Spinal cord (tissue), 10 donors: ENCODE results near the gene WDR86. TPM values are rescaled to one million over a fixed set of nuclear protein-coding genes. Genes with fewer than 3 reads are reported as not detected.

Experiments used
- DNase-seq, 6 donors: peaks; one replicate each; pipeline versions ENCODE4 v3.0.0 to v3.0.0-alpha.2; 2013 to 2015; ENCODE audit warnings: low spot score in 6 of 6, low read depth in 4 of 6
- H3K27ac ChIP-seq: one replicate; pipeline ENCODE4 v1.5.1; 2013; ENCODE audit warnings: low read depth, low read length, control low read depth
- H3K27me3 ChIP-seq: one replicate; pipeline ENCODE4 v1.6.1; 2013; ENCODE audit warnings: low read length; ENCODE audit not compliant: control insufficient read depth, insufficient read depth
- H3K36me3 ChIP-seq: one replicate; pipeline ENCODE4 v1.6.1; 2013; ENCODE audit warnings: low read length; ENCODE audit not compliant: control insufficient read depth, insufficient read depth
- H3K4me1 ChIP-seq: one replicate; pipeline ENCODE4 v1.6.1; 2013; ENCODE audit warnings: low read length; ENCODE audit not compliant: control insufficient read depth, insufficient read depth
- H3K4me3 ChIP-seq: one replicate; pipeline ENCODE4 v1.5.1; 2013; ENCODE audit warnings: low read depth, low read length, control low read depth
- H3K9me3 ChIP-seq: one replicate; pipeline ENCODE4 v1.6.1; 2013; ENCODE audit warnings: low read length; ENCODE audit not compliant: control insufficient read depth, insufficient read depth
- WGBS: methylation state at CpG from one replicate; pipeline ENCODE4 v1.1.5; 2013; ENCODE audit warnings: missing lambda C conversion rate; ENCODE audit not compliant: insufficient coverage; 5-methylcytosine and 5-hydroxymethylcytosine counted together
- polyA plus RNA-seq, 2 donors: library from polyadenylated mRNA; unstranded; fragments of 120-200 nt; gene quantifications; one replicate each; pipeline ENCODE4 v1.2.1, GENCODE V29; 2013; ENCODE audit not compliant: insufficient read length in 2 of 2
- total RNA-seq, 2 donors: library from RNA; depleted of rRNA in 1 of 2; stranded (reverse); fragments of 120-200 nt in 1 of 2; fragments of >200 nt in 1 of 2; gene quantifications; one replicate each; pipeline versions ENCODE4 v1.2.3 to v1.2.4, GENCODE V29; 2013 to 2014
- donor health status: healthy.

Gene WDR86
- total and polyA plus RNA-seq, 4 donors, result 16.6 to 139 (median 44.4) TPM

GRCh38 chr7:151394076-151395035, 15.5 kb downstream of the WDR86 start:
- WGBS, result 90% methylated on average over 34 of the region's 35 CpGs
- H3K36me3 ChIP-seq, result peaks cover 52% of the 10 kb centered on the region

DNA sequence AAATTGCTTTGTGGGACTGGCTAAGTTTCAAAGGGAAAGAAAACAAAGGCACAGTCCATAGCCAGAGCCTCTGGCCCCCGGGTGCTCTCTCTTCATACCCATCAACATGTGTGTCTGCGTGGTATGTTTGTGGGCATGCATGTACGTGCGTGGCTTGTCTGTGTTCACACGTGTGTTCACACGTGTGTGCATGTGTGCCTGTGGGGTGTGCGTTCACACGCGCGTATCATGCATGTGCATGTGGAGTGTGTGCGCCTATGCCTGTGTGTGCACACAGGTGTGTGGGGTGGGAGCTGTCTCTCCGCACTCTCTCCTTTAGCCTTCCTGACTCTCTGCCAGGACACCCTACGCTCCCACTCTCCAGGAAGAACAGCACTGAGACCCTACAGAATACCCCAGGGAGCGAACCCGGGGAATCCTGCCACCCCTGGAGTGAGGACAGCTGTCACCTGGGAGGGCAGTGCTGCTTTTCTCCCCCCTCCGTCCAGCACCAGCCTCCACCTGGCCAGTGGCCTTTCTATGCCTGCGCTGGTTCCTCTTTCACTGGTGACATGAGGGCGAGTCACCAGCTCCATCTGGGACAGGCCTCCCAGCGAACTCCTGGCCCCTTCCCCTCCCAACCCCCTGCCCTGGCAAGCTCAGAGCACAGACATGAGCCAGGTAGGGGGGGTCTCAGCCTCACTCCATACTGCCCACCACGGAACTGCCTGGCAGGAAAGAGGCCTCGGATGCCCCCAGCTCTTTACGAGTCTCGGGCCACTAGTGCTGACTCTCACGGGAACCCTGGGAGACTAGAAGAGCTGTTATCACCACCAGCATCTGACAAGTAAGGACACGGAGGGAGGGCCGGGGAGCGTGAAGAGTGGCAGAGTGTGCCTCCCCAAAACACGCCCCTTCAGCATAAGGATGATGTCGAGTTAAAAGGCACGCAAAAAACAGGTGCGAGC, 16.5 kb downstream of the WDR86 start:
- no peak for DNase-seq
- Histone ChIP-seq H3K27ac (no peak overlapping the region), H3K9me3 (no peaks in the 10 kb centered on the region), H3K4me3 (no peak overlapping the region), H3K4me1 (no peaks in the 10 kb centered on the region), H3K27me3 (no peaks in the 10 kb centered on the region), H3K36me3 (peaks cover 48% of the 10 kb centered on the region)
- 88% methylated on average over 20 of the region's 31 CpGs for WGBS

More at GRCh38 chr7:151394076-151395035, 15.5 kb downstream of the WDR86 start:
- H3K4me3 ChIP-seq, result no peak overlapping the region
- H3K27me3 ChIP-seq, result no peaks in the 10 kb centered on the region
- no peaks in the 10 kb centered on the region for H3K9me3 ChIP-seq
- no peaks in the 10 kb centered on the region for H3K4me1 ChIP-seq
- no peak overlapping the region for H3K27ac ChIP-seq
- DNase-seq, result no peak

DNA sequence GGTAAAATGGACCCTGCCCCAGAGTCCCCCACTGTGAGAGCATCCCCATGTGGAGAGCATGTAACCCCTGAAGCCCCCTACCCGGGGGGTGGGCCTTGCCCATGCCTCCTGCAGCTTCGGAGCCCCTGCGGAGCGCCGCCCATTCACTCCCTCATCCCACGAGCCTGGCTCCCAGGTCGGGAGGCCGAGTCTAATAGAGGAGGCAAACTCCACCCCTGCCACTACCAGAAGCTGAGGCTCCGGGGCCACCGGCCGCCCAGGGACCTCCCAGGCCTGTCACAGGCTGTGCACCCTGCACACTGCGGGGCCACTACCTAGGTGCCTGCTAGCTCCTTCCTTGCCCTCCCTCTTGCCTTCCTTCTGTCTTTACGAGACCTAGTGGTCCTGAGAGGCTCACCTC, 17.4 kb downstream of the WDR86 start:
- Histone ChIP-seq H3K36me3 (peaks cover 43% of the 10 kb centered on the region), H3K27me3 (no peaks in the 10 kb centered on the region), H3K4me1 (peaks cover 5% of the 10 kb centered on the region), H3K4me3 (no peak overlapping the region), H3K9me3 (no peaks in the 10 kb centered on the region), H3K27ac (no peak overlapping the region)
- WGBS, result 81% methylated on average over 13 of the region's 13 CpGs
- no peak for DNase-seq

DNA sequence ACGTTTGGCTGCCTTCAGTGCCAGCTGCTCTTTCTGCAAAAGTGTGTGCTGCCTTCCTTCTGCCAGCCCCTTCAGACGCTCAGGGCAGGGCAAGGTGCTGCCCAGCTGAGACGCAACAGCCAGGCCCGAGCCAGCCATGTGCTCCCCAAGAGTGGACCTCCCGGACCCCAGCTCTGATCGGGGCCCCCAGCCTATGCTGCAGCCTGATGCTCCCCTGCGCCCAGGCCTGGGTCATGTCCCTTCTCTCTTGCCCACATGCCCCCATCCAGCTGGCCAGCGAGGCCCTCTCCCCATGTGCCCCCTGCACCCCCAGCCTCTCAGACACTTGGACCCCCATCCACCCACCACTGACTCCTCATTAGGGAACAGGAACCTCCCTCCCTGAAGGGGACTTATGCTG, 17.8 kb downstream of the WDR86 start:
- no peaks in the 10 kb centered on the region for H3K27me3 ChIP-seq
- WGBS, result 88% methylated on average over 7 of the region's 8 CpGs
- H3K4me3 ChIP-seq, result no peak overlapping the region
- H3K4me1 ChIP-seq, result peaks cover 9% of the 10 kb centered on the region
- no peak overlapping the region for H3K27ac ChIP-seq
- peaks cover 42% of the 10 kb centered on the region for H3K36me3 ChIP-seq
- H3K9me3 ChIP-seq, result no peaks in the 10 kb centered on the region
- no peak for DNase-seq

DNA sequence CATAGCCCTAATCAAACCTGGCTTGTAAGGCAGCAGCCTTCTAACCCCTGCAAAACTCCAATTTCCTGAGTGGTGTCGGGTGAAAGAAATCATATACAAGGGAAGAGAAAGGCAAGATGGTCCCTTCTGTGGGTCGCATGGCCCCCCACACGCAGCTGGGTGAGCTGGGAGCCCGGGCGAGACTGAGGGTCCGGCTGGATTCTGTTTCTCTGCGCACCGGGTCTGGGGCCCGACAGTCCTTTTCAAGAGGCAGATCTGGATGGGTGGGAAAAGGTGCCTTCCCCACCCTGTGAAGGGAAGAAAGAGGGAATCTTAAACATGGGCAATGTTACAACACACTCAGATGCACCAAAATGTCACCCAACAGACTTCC, 18.5 kb downstream of the WDR86 start:
- no peak overlapping the region for H3K4me3 ChIP-seq
- peaks cover 38% of the 10 kb centered on the region for H3K36me3 ChIP-seq
- peaks cover 11% of the 10 kb centered on the region for H3K4me1 ChIP-seq
- no peaks in the 10 kb centered on the region for H3K9me3 ChIP-seq
- WGBS, result 94% methylated on average over 6 of the region's 9 CpGs
- no peak for DNase-seq
- no peak overlapping the region for H3K27ac ChIP-seq
- H3K27me3 ChIP-seq, result no peaks in the 10 kb centered on the region

DNA sequence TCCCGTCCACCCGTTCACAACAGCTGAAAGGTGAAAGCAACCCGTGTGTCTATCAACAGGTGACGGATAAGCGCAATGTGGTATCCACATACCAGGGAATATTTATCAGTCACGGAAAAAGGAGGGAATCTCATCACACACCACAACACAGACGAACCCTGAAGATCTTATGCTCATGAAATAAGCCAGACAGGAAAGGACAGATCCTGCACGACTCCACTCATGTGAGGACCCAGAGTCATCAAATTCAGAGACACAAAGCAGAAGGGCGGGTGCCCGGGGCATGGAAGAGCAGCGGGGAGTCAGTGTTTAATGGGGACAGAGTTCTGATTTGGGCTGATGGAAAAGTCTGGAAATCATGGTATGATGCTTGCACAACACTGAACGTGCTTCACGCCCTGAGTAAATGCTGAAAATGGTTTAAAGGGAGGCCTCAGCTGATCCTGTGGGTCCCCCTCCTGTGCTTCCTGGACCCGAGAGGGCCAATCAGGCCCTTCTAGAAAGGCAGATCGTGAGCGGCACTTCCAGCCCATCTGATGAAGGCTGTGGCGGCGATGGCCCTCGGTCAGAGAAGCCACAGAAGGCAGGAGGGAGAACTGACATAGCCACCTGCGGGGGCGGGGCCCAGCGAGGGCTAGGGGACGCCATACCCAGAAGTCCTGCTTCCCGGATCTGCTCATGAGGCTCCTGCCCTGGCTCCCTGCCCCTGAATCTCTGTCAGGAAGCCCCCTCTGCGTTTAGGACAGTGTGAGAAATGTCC, 19.1 kb downstream of the WDR86 start:
- WGBS, result 83% methylated on average over 24 of the region's 25 CpGs
- Histone ChIP-seq H3K27me3 (no peaks in the 10 kb centered on the region), H3K27ac (no peak overlapping the region), H3K9me3 (no peaks in the 10 kb centered on the region), H3K36me3 (peaks cover 34% of the 10 kb centered on the region), H3K4me1 (peaks cover 11% of the 10 kb centered on the region), H3K4me3 (no peak overlapping the region)
- DNase-seq, result no peak

GRCh38 chr7:151389768-151390597, 19.9 kb downstream of the WDR86 start:
- WGBS, result 91% methylated on average over 22 of the region's 24 CpGs
- Histone ChIP-seq H3K27me3 (no peaks in the 10 kb centered on the region), H3K4me3 (no peak overlapping the region), H3K4me1 (peaks cover 13% of the 10 kb centered on the region), H3K36me3 (peaks cover 33% of the 10 kb centered on the region), H3K9me3 (no peaks in the 10 kb centered on the region), H3K27ac (no peak overlapping the region)
- DNase-seq, result no peak

- Histone ChIP-seq H3K27ac (no peak overlapping the region), H3K9me3 (no peaks in the 10 kb centered on the region), H3K27me3 (no peaks in the 10 kb centered on the region), H3K36me3 (peaks cover 31% of the 10 kb centered on the region), H3K4me1 (peaks cover 13% of the 10 kb centered on the region), H3K4me3 (no peak overlapping the region)
- 94% methylated on average over 18 of the region's 21 CpGs for WGBS
- DNase-seq, result no peak
Observed at GRCh38 chr7:151389096-151389767, 20.6 kb downstream of the WDR86 start.
